Measurements from ENCODE around the gene HLA-DMA. TPM values are rescaled to one million over a fixed set of nuclear protein-coding genes. Genes with fewer than 3 reads are reported as not detected.
A peak's percentile ranks its signal among the peaks of the same experiment; 100 is the strongest.

HLA-DMA gene
- total and polyA plus RNA-seq, 9 of the 15 experiments (the other 6 are each of a cell fraction or from before 2014, with no cell fraction given): 0.13 to 0.83 (median 0.51) TPM

DNA sequence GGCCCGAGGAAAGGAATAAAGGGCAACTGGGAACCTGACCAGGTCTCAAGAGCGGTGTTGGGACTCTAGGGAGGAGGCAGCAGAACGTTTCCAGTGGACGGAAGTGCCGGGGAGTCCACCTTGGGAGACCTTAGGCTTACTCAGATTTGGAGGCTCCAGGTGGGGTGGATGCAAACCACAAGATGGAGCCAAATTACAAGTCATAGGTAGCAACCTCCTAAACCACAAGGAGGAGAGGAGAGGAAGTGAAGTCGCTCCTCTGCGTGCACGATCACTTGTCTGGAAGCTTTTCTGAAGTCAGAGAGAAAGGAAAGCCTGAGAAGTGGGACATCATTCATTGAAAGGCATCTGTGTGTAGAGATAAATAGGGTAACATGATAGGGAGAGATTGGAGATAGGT is 47.2 kb upstream of the HLA-DMA start (continued):
- TF ChIP-seq NCOA2 (IDR thresholded peaks at IDR 0.05; ENCODE audit: partially characterized antibody in 2 of 2) (no peak), THRB (CRISPR knock-in tag; conservative IDR thresholded peaks at IDR 0.05) (no peak), MECOM (CRISPR knock-in tag; IDR thresholded peaks at IDR 0.05) (no peak), HOXB6 (CRISPR knock-in tag; IDR thresholded peaks at IDR 0.05; ENCODE audit: borderline replicate concordance) (no peak), LCOR (CRISPR knock-in tag; IDR thresholded peaks at IDR 0.05) (no peak), U2AF2 (optimal IDR thresholded peaks at IDR 0.05; ENCODE audit: low read depth, low read length) (no peak), FOXJ2 (tag; IDR thresholded peaks at IDR 0.05) (no peak), CREM (IDR thresholded peaks at IDR 0.05; ENCODE audit: low read depth) (no peak), ZNF197 (CRISPR knock-in tag; IDR thresholded peaks at IDR 0.05; ENCODE audit: low read depth) (no peak), ZNF316 (IDR thresholded peaks at IDR 0.05) (no peak), RBM39 (optimal IDR thresholded peaks at IDR 0.05; ENCODE audit: low read depth, low read length) (no peak), ELF2 (CRISPR knock-in tag; IDR thresholded peaks at IDR 0.05) (no peak), ZNF583 (CRISPR knock-in tag; IDR thresholded peaks at IDR 0.05) (no peak), ZNF699 (CRISPR knock-in tag; IDR thresholded peaks at IDR 0.05; ENCODE audit: insufficient replicate concordance) (no peak), CXXC5 (CRISPR knock-in tag; IDR thresholded peaks at IDR 0.05) (0 out of 2 replicates have a peak, but pooled peaks have one; percentile 14), FOXK1 (CRISPR knock-in tag; IDR thresholded peaks at IDR 0.05; ENCODE audit: borderline replicate concordance) (no peak), ESRRA (IDR thresholded peaks at IDR 0.05; ENCODE audit: borderline replicate concordance, low read depth) (peak; percentile 67; the same call in 1 of the 2 replicates)
- TF ChIP-seq, protein P1, sequence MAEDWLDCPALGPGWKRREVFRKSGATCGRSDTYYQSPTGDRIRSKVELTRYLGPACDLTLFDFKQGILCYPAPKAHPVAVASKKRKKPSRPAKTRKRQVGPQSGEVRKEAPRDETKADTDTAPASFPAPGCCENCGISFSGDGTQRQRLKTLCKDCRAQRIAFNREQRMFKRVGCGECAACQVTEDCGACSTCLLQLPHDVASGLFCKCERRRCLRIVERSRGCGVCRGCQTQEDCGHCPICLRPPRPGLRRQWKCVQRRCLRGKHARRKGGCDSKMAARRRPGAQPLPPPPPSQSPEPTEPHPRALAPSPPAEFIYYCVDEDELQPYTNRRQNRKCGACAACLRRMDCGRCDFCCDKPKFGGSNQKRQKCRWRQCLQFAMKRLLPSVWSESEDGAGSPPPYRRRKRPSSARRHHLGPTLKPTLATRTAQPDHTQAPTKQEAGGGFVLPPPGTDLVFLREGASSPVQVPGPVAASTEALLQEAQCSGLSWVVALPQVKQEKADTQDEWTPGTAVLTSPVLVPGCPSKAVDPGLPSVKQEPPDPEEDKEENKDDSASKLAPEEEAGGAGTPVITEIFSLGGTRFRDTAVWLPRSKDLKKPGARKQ (CRISPR knock-in tag; IDR thresholded peaks at IDR 0.05): no peak
- TF ChIP-seq, protein P2, sequence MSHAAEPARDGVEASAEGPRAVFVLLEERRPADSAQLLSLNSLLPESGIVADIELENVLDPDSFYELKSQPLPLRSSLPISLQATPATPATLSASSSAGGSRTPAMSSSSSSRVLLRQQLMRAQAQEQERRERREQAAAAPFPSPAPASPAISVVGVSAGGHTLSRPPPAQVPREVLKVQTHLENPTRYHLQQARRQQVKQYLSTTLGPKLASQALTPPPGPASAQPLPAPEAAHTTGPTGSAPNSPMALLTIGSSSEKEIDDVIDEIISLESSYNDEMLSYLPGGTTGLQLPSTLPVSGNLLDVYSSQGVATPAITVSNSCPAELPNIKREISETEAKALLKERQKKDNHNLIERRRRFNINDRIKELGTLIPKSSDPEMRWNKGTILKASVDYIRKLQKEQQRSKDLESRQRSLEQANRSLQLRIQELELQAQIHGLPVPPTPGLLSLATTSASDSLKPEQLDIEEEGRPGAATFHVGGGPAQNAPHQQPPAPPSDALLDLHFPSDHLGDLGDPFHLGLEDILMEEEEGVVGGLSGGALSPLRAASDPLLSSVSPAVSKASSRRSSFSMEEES (CRISPR knock-in tag; IDR thresholded peaks at IDR 0.05): no peak

Measured in K562 (cell line).